ENCODE results near the gene CPXM2.

The CPXM2 gene

DNA sequence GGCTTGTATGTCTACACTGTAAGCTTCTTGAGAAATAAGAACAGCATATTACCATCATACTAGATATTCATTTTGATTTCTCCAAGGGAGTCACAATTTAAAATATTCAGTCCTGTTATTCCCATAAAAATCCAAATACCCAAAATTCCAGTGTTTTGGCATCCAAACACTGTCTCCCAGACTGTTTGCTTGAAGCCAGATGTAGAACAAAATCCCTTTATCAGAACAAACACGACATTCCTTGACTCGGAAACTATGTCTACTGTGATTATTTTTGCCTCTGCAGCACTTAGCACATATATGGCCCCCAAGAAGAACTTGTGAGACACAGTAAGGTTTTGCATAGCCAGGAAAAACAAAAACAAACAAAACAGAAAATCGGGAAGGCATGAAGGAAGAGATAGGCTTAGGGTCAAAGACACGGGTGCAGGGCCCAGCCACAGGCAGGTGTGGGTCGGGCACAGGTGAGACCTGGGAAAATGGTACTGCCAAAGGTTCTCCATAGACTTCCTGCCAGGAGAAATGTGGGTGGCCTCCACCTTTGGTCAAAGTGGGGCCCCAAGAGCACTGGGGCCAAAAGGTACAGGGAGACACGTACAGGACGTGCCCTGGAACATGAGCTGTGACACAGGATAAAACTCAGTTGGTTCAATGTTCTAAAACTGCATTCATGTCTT, 36.5 kb downstream of the CPXM2 start:
- TF ChIP-seq, protein P1, sequence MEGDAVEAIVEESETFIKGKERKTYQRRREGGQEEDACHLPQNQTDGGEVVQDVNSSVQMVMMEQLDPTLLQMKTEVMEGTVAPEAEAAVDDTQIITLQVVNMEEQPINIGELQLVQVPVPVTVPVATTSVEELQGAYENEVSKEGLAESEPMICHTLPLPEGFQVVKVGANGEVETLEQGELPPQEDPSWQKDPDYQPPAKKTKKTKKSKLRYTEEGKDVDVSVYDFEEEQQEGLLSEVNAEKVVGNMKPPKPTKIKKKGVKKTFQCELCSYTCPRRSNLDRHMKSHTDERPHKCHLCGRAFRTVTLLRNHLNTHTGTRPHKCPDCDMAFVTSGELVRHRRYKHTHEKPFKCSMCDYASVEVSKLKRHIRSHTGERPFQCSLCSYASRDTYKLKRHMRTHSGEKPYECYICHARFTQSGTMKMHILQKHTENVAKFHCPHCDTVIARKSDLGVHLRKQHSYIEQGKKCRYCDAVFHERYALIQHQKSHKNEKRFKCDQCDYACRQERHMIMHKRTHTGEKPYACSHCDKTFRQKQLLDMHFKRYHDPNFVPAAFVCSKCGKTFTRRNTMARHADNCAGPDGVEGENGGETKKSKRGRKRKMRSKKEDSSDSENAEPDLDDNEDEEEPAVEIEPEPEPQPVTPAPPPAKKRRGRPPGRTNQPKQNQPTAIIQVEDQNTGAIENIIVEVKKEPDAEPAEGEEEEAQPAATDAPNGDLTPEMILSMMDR (IDR thresholded peaks at IDR 0.05): no peak

DNA sequence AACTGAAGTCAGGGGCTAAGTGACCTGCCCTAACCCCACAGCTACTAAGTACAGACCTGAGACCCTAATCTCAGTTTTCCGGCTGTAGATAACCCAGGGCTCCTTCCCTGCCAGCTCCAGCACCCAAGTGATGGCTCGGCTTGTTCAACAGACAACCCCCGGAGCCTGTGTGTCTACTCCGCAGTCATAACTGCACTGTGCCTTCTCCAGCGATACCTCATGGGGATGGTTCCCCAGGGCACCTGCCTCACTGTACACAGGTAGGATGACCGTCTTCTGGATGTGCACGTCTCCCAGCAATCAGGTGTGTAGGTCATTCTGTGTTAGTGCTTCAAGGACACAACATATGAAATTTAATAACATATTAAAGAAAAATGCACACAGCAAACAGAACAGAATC, 37.1 kb downstream of the CPXM2 start:
- TF ChIP-seq, protein P1 (IDR thresholded peaks at IDR 0.05): no peak

DNA sequence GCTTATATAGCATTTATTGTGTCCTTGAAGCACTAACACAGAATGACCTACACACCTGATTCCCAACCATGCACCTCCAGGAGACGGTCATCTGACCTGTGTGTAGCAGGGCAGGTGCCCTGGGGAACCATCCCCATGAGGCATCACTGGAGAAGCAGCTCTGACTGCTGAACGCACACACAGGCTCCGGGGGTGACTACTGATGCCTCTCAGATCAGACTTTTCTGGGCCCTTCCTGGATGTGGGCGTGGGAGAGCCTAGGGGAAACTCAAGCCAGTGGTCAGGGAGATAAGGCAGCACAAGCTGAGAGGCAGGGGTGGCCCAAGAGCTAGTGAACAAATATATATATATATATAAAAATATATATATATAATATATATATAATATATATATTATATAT, 37.6 kb downstream of the CPXM2 start:
- TF ChIP-seq, protein P1 (IDR thresholded peaks at IDR 0.05): no peak

DNA sequence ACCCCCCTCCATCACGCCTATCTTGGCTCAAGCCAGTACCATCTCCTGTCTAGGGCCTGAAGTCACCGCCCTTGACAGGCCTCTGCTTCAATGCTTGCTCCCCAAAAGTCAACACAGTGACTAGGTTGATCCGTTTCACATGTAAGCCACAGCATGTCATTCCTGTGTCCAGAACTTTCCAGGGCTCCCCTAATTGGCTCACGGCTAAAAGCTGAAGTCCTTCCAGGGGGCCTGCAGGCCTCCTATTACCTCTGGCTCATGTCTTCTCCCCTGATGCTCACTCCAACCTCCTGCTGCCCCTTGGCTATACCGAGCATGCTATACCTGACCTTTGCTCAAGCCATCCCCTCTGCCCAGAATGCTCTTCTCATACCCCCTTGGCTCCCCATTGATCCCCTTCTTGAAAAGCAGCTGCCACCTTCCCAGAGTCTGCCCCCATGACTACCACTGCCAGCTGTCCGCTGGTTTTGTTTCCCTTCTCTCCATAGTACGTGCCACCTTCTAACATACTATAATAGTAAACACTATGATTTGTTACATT, 39.1 kb downstream of the CPXM2 start:
- TF ChIP-seq, protein P1 (IDR thresholded peaks at IDR 0.05): no peak

DNA sequence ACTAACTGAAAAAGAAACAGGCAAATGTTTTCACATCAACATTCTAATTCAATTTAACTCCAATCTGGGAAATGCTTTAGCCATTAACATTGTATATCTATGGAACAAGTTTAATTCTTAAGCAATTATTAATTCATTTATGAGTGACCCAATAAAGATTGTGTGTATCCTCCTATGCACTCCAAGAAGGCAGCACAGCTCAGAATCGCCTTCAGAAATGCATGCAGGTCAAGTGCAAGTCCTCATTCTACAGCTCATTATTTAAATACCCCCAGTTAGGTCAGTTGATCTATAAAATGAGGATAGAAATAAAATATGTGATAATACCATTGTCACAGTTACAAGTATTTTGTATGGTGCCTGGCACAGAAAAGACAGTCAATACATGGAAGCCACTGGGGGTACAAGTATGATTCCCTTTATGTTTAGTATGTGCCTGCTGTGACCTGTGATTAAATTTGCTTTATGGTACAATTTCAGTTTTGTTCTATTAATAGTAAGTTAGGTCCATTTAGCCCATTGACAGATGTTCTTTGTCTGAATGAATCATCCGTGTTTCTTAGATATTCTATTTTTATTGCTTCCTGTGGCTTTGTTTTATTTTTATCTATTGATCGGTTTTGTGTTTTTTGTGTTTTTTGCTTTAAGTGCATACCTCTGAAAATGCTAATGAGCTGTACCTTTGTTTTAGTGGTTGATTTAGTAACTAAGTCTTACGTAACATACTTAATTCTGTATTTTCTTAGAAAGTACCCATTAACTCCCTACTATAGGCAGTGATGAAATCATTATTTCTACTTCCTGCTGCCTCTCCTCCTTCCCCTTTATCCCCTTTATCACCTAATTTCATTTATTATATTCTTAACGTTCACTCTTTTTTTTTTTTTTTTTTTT, 42.8 kb downstream of the CPXM2 start:
- TF ChIP-seq, protein P1 (IDR thresholded peaks at IDR 0.05): no peak

DNA sequence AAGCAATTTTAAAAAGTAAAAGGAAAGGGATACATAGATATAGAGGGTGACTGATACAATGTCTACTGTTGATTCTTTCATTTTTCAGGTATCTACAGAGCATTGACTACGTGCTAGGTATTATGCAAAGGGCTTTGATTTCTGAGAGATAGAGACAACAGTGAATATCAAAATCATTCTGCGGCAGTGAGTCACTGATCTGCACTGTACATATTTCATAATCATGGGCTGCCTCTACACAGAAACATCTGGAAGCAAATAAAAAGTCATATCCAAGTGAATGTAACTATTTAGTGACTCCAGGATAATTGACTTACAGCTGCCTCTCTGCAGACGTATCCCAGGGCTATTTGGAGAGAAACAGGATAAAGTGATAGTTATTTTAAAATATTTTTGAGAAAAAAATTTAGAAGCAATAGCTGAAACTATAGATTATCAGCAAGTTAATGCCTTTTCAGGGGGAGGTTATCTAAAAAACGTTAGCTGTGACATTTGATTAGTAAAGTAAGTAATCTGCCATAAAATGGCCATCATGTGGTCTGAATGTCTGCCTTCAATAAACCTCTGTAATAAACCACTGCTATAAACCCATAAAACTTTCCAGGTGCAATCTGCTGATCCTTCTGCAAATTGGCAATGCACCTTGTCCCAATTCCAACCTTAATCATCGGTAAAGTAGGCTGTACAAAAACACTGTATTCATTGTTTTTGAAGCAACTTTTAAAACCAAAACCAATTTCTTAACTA, 43.7 kb downstream of the CPXM2 start:
- TF ChIP-seq, protein P1 (IDR thresholded peaks at IDR 0.05): no peak

DNA sequence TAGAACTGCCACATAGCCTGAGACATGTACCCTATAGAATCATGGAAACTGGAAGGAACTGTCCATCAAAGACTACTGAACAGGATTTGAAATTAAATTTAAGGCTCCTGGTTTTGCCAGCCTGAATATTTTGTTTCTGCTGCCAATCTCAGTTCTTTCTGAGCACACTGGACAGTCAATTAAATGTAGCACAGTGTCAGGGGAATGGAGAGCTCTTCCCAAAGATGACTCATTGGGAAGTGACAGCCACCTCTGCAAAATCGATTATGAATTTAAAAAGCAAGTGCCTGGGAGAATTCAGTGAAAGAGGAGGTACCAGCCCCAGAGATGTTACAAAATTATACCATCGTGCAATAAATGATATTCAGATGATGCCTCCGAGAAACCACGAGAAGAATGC, 47.8 kb downstream of the CPXM2 start:
- TF ChIP-seq, protein P1 (IDR thresholded peaks at IDR 0.05): no peak
